H1 (cell line): ENCODE data around the gene PRKCA. TPM values are rescaled to one million over a fixed set of nuclear protein-coding genes. Genes with fewer than 3 reads are reported as not detected.

Experiments used
- CTCF ChIA-PET: fragments of 300-600 bp; sonication (Branson Sonifier 250); formaldehyde crosslinking; loops from one replicate; lab custom pipeline; 2021; ENCODE audit not compliant: partially characterized antibody; lab: Charles Lee
- POLR2A ChIA-PET: fragments of 300-600 bp; sonication (Branson Sonifier 250); formaldehyde crosslinking; loops from one replicate; lab custom pipeline; 2021; ENCODE audit warnings: inconsistent platforms; ENCODE audit not compliant: partially characterized antibody; lab: Charles Lee
- DNase-seq, 2 experiments: peaks; one replicate each; pipeline versions ENCODE4 v3.0.0 to v3.0.0-alpha.2; 2010 to 2022; ENCODE audit warnings: low spot score in 2 of 2, low read depth in 1 of 2, mixed read lengths in 1 of 2
- FAIRE-seq: peaks from 2 replicates; lab custom pipeline; 2011; peaks lifted over from hg19 to GRCh38; lab: Jason Lieb, UNC
- H2AFZ ChIP-seq: 2 replicates; pipeline ENCODE4 v1.8.1; 2012; ENCODE audit warnings: low read length, inconsistent platforms
- H2AK5ac ChIP-seq: 2 replicates; pipeline ENCODE4 v1.6.1; 2013; ENCODE audit warnings: low read depth, low read length
- H2BK120ac ChIP-seq: replicated peaks from 2 replicates; pipeline ENCODE3; 2013; ENCODE audit warnings: low read depth, low read length, inconsistent platforms
- H2BK12ac ChIP-seq: 2 replicates; pipeline ENCODE4 v1.6.1; 2013; ENCODE audit warnings: low read depth, low read length
- H2BK15ac ChIP-seq: 2 replicates; pipeline ENCODE4 v1.6.1; 2013; ENCODE audit warnings: low read length
- H2BK20ac ChIP-seq: 2 replicates; pipeline ENCODE4 v1.6.1; 2013; ENCODE audit warnings: low read length
- H2BK5ac ChIP-seq: 2 replicates; pipeline ENCODE4 v1.6.1; 2013; ENCODE audit warnings: low read depth, low read length
- H3K14ac ChIP-seq: 2 replicates; pipeline ENCODE4 v1.6.1; 2013; ENCODE audit warnings: inconsistent platforms; ENCODE audit not compliant: insufficient read length
- H3K18ac ChIP-seq: 2 replicates; pipeline ENCODE4 v1.6.1; 2013; ENCODE audit warnings: low read length; ENCODE audit errors: extremely low read depth
- H3K23ac ChIP-seq: 2 replicates; pipeline ENCODE4 v1.6.1; 2013; ENCODE audit warnings: inconsistent platforms; ENCODE audit not compliant: insufficient read length
- H3K23me2 ChIP-seq: 2 replicates; pipeline ENCODE4 v1.6.1; 2013; ENCODE audit warnings: low read depth, low read length
- H3K27ac ChIP-seq: 2 replicates; pipeline ENCODE4 v1.6.1; 2011; ENCODE audit warnings: low read depth, low read length, inconsistent platforms
- H3K27me3 ChIP-seq, 4 experiments: replicated peaks in 1 of 4; 1 replicate in 1 of 4; 2 replicates in 3 of 4; pipeline versions ENCODE4 v1.6.1 to v1.8.1; 2011 to 2013; ENCODE audit warnings: low read length in 3 of 4, mild to moderate bottlenecking in 3 of 4, inconsistent platforms in 2 of 4, mixed read lengths in 2 of 4, moderate library complexity in 1 of 4; ENCODE audit not compliant: control insufficient read depth in 3 of 4, insufficient read depth in 3 of 4; ENCODE audit errors: extremely low read depth in 1 of 4
- H3K36me3 ChIP-seq, 4 experiments: 2 replicates each; pipeline versions ENCODE4 v1.6.1 to v1.8.1; 2011 to 2013; ENCODE audit warnings: mild to moderate bottlenecking in 4 of 4, low read length in 3 of 4, moderate library complexity in 2 of 4, control low read depth in 1 of 4, inconsistent platforms in 1 of 4; ENCODE audit not compliant: insufficient read depth in 4 of 4, control insufficient read depth in 2 of 4
- H3K4ac ChIP-seq: replicated peaks from 2 replicates; pipeline ENCODE3; 2013; ENCODE audit warnings: low read length, low read depth, mixed read lengths, inconsistent platforms; ENCODE audit not compliant: insufficient read length
- H3K4me1 ChIP-seq, 4 experiments: replicated peaks in 1 of 4; 1 replicate in 1 of 4; 2 replicates in 3 of 4; pipeline versions ENCODE4 v1.6.1 to v1.8.1; 2011 to 2013; ENCODE audit warnings: low read length in 3 of 4, inconsistent platforms in 2 of 4, mixed read lengths in 1 of 4; ENCODE audit not compliant: insufficient read depth in 4 of 4, control insufficient read depth in 3 of 4
- H3K4me2 ChIP-seq, 2 experiments: 2 replicates each; pipeline versions ENCODE4 v1.6.1 to v1.8.1; 2011 to 2013; ENCODE audit warnings: low read depth in 2 of 2, low read length in 2 of 2, control low read depth in 1 of 2, inconsistent platforms in 1 of 2, mild to moderate bottlenecking in 1 of 2; ENCODE audit not compliant: insufficient read depth in 1 of 2
- H3K4me3 ChIP-seq, 4 experiments: fragments of 200-600, 300-600 bp in 1 of 4; sonication (generic), shearing (Covaris generic), sonication (Bioruptor Twin) in 1 of 4; 2 replicates each; pipeline versions ENCODE4 v1.5.1 to v1.8.1; 2011 to 2016; ENCODE audit warnings: low read length in 4 of 4, low read depth in 3 of 4, control low read depth in 2 of 4, inconsistent platforms in 2 of 4, mild to moderate bottlenecking in 2 of 4, mixed read lengths in 1 of 4, moderate library complexity in 1 of 4; ENCODE audit not compliant: insufficient read depth in 2 of 4; ENCODE audit errors: extremely low read depth in 1 of 4
- H3K56ac ChIP-seq: replicated peaks from 2 replicates; pipeline ENCODE3; 2013; ENCODE audit warnings: low read depth, mild to moderate bottlenecking, mixed read lengths, low read length, inconsistent platforms; ENCODE audit not compliant: insufficient read length
- H3K79me1 ChIP-seq: 2 replicates; pipeline ENCODE4 v1.6.1; 2013; ENCODE audit warnings: low read depth, low read length, control low read depth
- H3K79me2 ChIP-seq, 2 experiments: 2 replicates each; pipeline versions ENCODE4 v1.6.1 to v1.8.1; 2012 to 2013; ENCODE audit warnings: low read length in 2 of 2, mild to moderate bottlenecking in 2 of 2, inconsistent platforms in 1 of 2; ENCODE audit not compliant: insufficient read depth in 2 of 2, control insufficient read depth in 1 of 2
- H3K9ac ChIP-seq, 4 experiments: replicated peaks in 1 of 4; 1 replicate in 1 of 4; 2 replicates in 3 of 4; pipeline versions ENCODE4 v1.6.1 to v1.8.1; 2011 to 2013; ENCODE audit warnings: low read depth in 3 of 4, low read length in 3 of 4, control low read depth in 2 of 4, mild to moderate bottlenecking in 2 of 4, moderate library complexity in 2 of 4, inconsistent platforms in 1 of 4; ENCODE audit errors: extremely low read depth in 1 of 4
- H3K9me3 ChIP-seq, 2 experiments: 2 replicates each; pipeline versions ENCODE4 v1.6.1 to v1.8.1; 2012 to 2013; ENCODE audit warnings: mild to moderate bottlenecking in 2 of 2, moderate library complexity in 2 of 2, control low read depth in 1 of 2, inconsistent platforms in 1 of 2, low read depth in 1 of 2, low read length in 1 of 2, mixed read lengths in 1 of 2; ENCODE audit not compliant: insufficient read depth in 2 of 2
- H4K20me1 ChIP-seq, 2 experiments: replicated peaks in 1 of 2; 2 replicates each; pipeline versions ENCODE3 to v1.8.1; 2011 to 2013; ENCODE audit warnings: inconsistent platforms in 2 of 2, low read length in 2 of 2, mild to moderate bottlenecking in 1 of 2; ENCODE audit not compliant: insufficient read depth in 2 of 2, control insufficient read depth in 1 of 2
- H4K5ac ChIP-seq: 2 replicates; pipeline ENCODE4 v1.6.1; 2013; ENCODE audit warnings: low read length, low read depth, mixed read lengths, inconsistent platforms; ENCODE audit not compliant: insufficient read length
- H4K8ac ChIP-seq: 2 replicates; pipeline ENCODE4 v1.8.0; 2013; ENCODE audit warnings: mild to moderate bottlenecking, moderate library complexity, low read length, inconsistent platforms; ENCODE audit not compliant: insufficient read depth; ENCODE audit errors: extremely low read depth
- H4K91ac ChIP-seq: replicated peaks from 2 replicates; pipeline ENCODE3; 2013; ENCODE audit warnings: low read length, mixed read lengths, inconsistent platforms; ENCODE audit not compliant: insufficient read length
- SIN3A ChIP-seq, 2 experiments: IDR thresholded peaks in 1 of 2; conservative IDR thresholded peaks in 1 of 2; 2 replicates each; pipeline ENCODE4 v1.6.1; 2011 to 2012; ENCODE audit warnings: low read length in 2 of 2, improper control_type of control experiment in 1 of 2, low read depth in 1 of 2, mild to moderate bottlenecking in 1 of 2
- TBP ChIP-seq: IDR thresholded peaks from 2 replicates; pipeline ENCODE4 v1.6.1; 2011; ENCODE audit warnings: low read depth, low read length, improper control_type of control experiment
- TCF12 ChIP-seq: IDR thresholded peaks from 2 replicates; pipeline ENCODE4 v1.6.1; 2011; ENCODE audit warnings: low read depth, mild to moderate bottlenecking, low read length
- WGBS, 2 experiments: shearing (Covaris generic) in 1 of 2; methylation state at CpG; one replicate each; pipeline versions ENCODE4 v1.1.6 to v1.1.7; 2013 to 2015; ENCODE audit warnings: low lambda C conversion rate in 2 of 2, mixed read lengths in 2 of 2, inconsistent platforms in 1 of 2, low coverage in 1 of 2, missing lambda C conversion rate in 1 of 2; ENCODE audit not compliant: insufficient replicate concordance in 2 of 2, insufficient coverage in 1 of 2, insufficient read length in 1 of 2; ENCODE audit errors: extremely low coverage in 1 of 2, missing lambda C conversion rate in 1 of 2; 5-methylcytosine and 5-hydroxymethylcytosine counted together
- polyA plus RNA-seq, 7 experiments: library from polyadenylated mRNA; depleted of rRNA in 3 of 7; stranded (reverse) in 5 of 7; unstranded in 2 of 7; fragments of >200 nt in 5 of 7; fragments of 200-250 nt in 2 of 7; gene quantifications; 1 replicate in 5 of 7; 2 replicates in 1 of 7; 4 replicates in 1 of 7; pipeline versions ENCODE4 v1.2.1 to v1.2.3, GENCODE V29; 2011 to 2013; ENCODE audit warnings: missing spikeins in 2 of 7, mixed read lengths in 2 of 7
- total RNA-seq: library from RNA; stranded (reverse); fragmentation: NEBNext Ultra II Directional; extraction: Animal tissue kit (Norgen Biotek cat#: 25700); gene quantifications from 2 replicates; pipeline ENCODE4 v1.2.1, GENCODE V29; 2021

The PRKCA gene
- total and polyA plus RNA-seq, 2 of the 8 experiments (the other 6 are each of a cell fraction or from before 2014, with no cell fraction given) = 5.8 to 17.8 TPM

DNA sequence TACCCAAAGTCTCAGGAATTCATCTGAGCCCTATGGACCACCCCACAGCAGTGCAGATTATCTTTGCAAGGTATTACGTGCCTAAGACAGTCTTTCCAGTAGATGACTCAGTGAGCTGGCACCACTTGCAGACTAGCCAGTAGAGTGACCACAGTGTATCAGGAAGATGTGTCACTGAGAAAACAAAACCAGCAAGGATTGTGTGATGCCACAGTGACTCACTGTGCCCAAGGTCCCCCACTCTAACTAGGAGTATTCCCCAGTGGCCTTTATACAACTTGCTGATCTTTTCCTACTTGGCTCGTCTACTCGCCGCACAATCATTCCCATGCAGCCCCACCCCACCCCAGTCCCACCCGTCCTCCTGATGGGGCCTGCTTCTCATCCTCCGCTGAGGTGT is 26.8 kb upstream of the PRKCA start:
- CTCF ChIA-PET = no interaction called here
- H3K56ac ChIP-seq = no peak overlapping the region
- H2BK15ac ChIP-seq = no peak overlapping the region
- H3K79me1 ChIP-seq = no peaks in the 10 kb centered on the region
- H3K4me3 ChIP-seq = no peak overlapping the region
- H3K23ac ChIP-seq = no peak overlapping the region
- H3K14ac ChIP-seq = no peak overlapping the region
- DNase-seq (no peak), FAIRE-seq (no peak)
- 89% methylated on average over 6 of the region's 6 CpGs; no CpG with 5 or more reads in 1 of the 2 experiments for WGBS, 2 experiments
- no peak overlapping the region for H3K18ac ChIP-seq
- H4K20me1 ChIP-seq = no peaks in the 10 kb centered on the region
- H4K8ac ChIP-seq = no peak overlapping the region
- H2BK20ac ChIP-seq = no peak overlapping the region
- H3K79me2 ChIP-seq = no peaks in the 10 kb centered on the region
- TF ChIP-seq SIN3A (conservative IDR thresholded peaks at IDR 0.05 in 1 of 2, IDR thresholded peaks at IDR 0.05 in 1 of 2; ENCODE audit: low read depth in 1 of 2, low read length in 2 of 2) = no peak
- TF ChIP-seq TCF12 = no peak
- TF ChIP-seq TBP = no peak
- H2AFZ ChIP-seq = no peak overlapping the region
- H2BK5ac ChIP-seq = no peak overlapping the region
- H3K36me3 ChIP-seq = no peaks in the 10 kb centered on the region
- H3K4ac ChIP-seq = no peak overlapping the region
- no peak overlapping the region for H2BK120ac ChIP-seq
- H3K4me1 ChIP-seq = no peaks in the 10 kb centered on the region
- no peak overlapping the region for H3K9ac ChIP-seq
- H2BK12ac ChIP-seq = no peak overlapping the region
- H3K23me2 ChIP-seq = no peaks in the 10 kb centered on the region
- peaks cover 3% of the 10 kb centered on the region in 2 experiments; a peak in 2 of 4 replicates for H3K9me3 ChIP-seq
- H2AK5ac ChIP-seq = no peak overlapping the region
- no peaks in the 10 kb centered on the region; a peak in 1 of 7 replicates for H3K27me3 ChIP-seq
- no peak overlapping the region for H4K5ac ChIP-seq
- no peak overlapping the region for H4K91ac ChIP-seq
- POLR2A ChIA-PET = no interaction called here
- no peak overlapping the region for H3K4me2 ChIP-seq
- H3K27ac ChIP-seq = no peak overlapping the region
